Tongue (tissue), 2 donors: ENCODE data around the gene RHEBL1. TPM values are rescaled to one million over a fixed set of nuclear protein-coding genes. Genes with fewer than 3 reads are reported as not detected.

Experiments used
- DNase-seq: peaks from one replicate; pipeline ENCODE4 v3.0.0-alpha.2; 2015
- total RNA-seq: library from RNA; depleted of rRNA; stranded (reverse); fragments of >200 nt; gene quantifications from one replicate; pipeline ENCODE4 v1.2.3, GENCODE V29; 2014

RHEBL1 gene
- total RNA-seq, 1 donor from 2014 or later: 0.31 TPM

DNA sequence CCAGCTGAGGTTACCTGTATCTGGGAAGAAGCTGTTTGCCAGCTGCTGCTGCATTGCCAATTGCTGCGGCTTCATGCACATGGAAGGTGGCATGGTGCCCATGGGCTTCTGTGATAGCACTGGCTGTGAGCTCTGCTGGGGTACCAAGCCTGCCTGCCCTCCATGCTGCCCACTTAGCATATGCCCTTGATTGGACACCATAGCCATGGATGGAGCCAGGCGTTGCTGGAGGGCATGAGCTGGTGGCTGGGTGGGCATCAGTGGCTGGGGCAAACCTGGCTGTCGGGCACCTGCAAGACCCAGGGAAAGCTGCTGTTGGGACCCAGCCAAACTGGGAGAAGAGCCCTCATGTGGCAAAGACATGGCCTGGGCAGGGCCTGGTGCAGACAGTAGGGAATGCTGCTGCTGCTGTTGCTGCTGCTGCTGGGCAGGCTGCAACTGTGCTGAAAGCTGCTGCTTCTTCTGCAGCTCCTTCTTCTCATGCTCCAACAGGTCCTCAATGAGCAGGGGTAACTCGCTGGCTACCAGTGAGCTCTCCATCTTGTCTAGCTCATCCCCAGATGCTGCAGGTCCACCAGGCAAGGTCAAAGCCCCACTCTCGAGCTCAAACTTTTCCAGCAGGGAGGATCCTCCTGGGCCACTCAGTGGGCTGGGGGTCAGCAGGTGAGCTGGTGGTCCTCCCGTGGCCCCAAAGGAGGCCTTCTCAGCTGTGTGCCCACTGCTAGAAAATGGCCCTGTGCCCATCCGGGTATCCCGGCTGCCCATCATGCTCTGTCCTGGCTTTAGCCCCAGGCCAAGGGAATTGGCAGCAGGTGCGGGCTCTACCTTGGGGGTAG lies 32.5 kb downstream of the RHEBL1 start:
- no peak for DNase-seq

DNA sequence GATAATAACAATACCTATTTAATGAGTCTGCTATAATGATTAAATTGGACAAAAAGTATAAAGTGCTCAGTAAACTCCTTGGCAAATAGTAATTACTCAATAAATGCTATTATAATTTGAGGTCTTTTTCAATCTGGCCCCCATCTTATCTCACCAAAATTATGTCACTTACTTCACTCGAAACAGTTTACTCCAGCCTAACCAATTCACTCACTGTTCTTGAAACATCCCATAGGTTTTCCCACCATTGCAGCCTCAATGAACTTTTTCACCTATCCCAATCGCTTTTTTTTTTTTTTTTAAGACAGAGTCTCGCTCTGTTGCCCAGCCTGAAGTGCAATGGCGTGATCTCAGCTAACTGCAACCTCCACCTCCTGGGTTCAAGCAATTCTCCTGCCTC lies 33.8 kb downstream of the RHEBL1 start:
- DNase-seq: no peak

DNA sequence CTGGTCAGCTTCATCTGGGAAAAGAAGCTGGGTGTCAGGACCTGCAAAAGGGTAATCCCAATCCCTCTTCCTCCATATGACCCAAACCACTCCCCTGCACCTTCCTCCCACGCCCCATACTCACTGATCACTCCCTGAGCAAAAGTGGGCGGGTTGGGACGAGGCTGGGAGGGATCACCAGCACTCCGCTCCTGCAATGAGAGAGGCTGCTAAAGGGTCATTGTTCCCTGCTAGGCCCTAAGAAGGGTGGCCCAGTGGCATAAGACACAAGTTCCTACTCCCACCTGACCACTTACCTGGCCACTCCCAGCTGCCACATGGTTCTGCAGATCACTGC lies 35.5 kb downstream of the RHEBL1 start:
- no peak for DNase-seq

DNA sequence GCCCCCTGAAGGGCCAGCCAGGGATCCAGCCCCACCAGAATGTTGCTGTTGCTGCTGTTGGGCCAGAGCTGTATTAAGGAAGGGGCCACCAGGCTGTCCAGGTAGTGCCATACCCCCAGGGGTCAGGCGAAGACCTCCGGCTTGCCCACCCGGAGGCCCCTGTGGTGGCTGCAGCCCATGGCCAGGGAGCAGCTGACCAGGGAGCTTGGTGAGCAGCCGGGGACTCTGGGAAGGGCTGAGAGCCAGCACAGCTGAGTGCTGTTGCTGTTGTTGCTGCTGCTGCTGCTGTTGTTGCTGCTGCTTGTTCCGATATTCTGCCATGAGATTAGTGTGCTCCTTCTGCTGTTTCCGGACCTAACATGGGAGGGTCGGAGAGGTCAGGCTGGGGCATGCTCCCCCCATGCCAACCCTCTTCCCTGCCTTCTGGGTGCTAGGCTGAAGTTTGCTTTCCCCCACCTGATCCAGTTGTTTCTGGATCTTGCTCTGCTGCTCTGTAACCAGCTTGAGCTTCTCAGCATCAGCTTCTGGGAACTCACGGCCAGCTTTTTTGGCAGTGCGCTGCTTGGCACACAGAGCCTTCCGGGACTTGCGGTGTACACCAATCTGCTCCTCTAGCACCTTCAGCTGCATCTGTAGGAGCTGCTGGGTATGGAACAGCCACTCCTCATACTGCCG lies 36.0 kb downstream of the RHEBL1 start:
- DNase-seq: no peak

DNA sequence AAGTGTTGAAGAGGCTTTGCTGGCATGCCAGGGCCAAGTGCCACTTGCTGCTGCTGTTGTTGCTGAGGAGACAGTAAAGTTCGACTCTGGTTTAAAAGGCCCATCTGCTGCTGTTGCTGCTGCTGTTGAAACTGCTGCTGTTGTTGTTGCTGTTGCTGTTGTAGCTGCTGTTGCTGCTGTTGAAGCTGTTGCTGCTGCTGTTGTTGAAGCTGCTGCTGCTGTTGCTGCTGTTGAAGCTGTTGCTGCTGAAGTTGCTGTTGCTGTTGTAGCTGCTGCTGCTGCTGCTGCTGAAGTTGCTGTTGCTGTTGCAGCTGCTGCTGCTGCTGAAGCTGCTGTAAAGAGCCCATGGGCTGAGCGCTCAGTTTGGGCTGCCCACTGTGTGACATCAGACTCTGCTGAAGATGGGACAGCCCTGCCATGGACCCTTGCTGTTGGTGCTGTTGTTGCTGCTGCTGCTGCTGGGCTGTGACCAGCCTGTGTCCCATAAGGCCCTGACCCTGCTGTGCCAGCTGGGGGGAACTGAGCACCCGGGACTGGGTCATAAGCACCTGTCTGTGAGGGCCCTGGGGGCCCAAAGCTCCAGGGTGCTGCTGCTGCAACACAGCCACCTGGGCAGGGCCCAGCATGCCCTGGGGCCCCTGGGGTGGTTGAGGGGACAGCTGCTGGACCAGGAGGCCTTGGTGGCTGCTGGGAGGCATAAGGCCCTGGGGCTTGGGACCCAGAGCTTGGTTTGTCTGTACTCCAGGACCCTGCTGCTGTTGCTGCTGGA lies 36.9 kb downstream of the RHEBL1 start:
- peak; percentile 36 for DNase-seq

DNA sequence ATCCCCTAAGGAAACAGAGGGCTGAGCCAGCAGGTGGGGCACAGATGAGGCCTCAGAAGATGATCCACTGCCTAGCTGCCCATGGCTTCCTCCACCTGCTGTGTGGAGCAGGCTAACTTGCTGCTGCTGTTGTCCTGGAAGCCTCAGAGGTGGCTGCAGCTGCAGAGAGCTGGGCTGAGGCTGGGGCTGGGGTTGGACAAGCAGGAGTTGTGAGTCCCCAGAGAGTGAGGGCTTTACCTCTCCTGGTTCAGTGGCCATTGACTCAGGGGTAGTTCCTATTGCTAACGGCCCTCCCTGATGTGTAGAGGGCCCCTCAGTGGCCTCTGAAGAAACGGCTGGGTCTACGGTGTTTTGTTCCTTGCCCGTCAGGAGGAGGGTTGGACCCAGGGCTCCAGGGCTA lies 37.5 kb downstream of the RHEBL1 start:
- DNase-seq: no peak

DNA sequence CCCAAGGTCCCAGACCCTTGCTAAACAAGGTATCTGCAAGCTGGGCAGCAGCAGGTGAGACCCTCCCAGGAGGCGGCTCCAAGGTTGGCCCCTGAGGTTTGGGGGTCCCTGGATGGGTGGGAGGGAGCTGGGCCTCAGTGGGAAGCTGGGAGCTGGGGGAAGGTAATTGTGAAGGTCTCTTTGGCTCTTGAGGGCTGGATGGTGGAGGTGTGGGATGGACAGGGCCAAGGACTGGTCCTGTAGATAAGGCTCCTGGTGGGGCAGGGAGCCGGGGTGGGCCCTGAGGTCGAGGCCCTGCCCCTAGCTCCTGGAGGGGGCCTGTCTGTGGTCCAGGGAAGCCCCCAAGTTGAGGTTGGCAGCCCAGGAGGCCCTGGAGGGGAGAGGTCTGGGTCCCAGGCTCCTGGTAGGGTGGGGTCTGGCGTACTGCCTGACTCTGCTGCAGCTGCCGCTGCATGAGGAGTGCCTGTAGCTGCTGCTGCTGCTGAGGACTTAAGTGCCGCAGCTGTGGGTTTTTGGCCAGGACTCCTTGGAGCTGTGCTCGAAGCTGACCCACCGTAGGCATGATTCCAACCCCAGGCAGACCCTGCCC lies 38.1 kb downstream of the RHEBL1 start:
- peak; percentile 93 for DNase-seq

DNA sequence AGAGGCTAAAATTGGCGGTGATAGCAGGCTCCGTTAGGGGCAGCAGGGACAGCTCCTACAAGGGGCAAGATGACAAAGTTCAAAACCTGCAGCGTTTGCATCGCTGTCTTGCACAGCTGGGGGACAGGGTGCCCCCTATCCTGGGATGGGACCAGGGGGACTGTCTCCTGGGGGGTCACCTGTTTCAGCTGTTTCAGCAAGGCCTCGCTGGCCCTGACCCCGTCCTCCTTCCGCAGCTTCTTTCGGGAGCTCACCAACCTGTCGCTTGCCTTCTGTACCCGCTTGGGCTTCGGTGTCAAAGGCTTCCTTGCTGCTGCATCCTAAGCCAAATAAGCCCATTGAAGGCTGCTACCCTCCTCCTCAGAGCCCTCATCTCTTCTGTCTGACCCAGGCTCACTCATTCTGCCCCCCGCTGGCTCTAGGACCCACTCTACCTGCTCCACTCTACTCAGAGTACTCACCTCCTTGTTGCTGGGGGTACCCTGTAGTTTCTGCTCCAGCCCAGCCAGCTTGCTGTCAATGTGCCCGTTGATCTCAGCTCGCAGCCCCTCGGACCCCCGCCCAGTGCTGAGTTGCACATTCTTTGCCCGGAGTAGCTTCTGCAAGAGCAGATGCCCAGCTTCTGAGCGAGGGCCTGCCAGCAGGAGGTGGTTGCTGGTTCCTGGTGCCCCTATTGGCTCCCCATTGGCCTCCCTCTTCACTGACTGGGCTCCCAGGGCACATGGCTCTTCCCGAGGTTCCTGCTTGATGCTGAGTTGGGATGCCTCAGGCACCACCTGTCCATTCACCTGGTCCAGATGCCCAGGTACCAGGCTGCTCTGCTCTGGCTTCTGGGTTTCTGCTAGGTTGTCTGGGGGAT lies 38.8 kb downstream of the RHEBL1 start:
- DNase-seq: no peak

DNA sequence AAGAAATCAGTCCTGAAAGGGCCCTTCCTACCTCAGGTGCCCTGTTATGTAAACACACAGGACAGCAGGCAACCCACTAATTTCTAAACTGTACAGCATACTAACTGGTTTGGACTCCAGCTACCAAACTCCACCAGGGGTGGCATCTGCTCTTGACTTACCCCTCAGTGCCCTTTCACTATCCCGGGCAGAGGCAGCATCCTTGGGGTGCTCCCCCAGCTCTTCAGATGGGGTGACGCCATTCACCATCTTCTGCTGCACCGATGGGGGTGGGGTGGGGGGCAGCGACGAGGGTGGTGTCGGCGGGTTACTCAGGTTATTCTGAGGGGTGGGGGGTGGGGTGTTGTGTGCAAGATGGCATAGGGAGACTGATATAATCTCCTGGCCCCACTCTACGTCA lies 39.7 kb downstream of the RHEBL1 start:
- DNase-seq: no peak

DNA sequence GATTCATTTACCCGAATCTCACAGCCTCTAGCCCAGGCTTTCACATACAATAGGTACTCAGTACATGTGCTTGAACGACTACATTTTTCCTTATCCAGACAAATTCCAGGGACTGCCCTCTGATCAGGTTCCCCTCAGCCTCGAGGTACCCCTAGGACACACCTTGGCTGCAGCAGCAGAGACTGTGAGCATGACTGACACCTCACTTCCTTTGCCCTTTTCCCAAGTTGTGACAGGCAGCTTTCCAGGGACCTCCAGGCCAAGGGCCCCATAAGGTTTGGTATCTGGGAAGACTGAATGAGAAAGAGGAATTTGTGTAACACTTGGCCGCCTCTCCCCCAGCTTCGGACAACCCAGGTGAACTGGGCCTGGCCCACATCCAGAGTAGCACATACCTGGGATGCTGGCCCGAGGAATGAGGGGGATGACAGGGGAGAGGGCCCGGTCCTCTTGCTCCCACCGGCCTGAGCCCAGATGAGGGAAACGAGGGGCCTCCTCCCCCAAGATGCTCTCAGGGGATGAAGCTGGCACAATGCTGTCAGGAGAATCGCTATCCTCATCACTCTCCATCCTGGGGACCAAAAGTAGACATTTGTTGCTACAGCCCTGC lies 41.0 kb downstream of the RHEBL1 start:
- DNase-seq: no peak

DNA sequence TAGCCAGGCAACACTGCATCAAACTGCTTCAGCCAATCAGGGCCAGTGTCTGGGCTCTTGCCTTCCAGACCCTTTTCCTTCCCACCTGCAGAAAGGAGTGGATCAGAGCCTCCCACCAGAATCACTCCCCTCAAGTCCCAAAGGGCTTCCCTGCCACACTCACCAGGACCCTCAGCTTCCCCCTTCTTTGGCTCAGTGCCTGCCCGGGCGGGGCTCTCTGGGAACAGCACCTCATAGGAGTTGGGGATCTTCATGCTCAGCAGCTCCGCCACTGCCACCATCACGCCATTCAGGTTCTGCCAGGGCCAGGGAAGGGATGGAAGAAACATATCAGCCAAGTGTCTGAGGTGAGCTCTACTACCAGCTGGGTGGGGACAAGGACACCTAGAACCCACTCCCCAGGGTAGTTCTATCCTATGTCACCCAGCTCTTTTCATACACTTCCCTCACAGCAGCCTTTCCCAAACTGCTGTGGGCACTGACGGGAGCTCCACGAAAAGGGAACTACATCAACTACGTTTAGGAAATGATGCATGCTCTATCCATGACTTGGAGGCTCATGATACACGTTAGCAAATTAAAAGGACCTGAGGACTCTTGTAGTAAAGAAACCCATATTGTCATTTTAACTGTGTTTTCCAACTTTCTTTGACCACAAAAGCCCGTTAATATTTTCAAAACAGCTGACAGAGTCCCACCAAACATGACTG lies 41.8 kb downstream of the RHEBL1 start:
- DNase-seq: no peak

DNA sequence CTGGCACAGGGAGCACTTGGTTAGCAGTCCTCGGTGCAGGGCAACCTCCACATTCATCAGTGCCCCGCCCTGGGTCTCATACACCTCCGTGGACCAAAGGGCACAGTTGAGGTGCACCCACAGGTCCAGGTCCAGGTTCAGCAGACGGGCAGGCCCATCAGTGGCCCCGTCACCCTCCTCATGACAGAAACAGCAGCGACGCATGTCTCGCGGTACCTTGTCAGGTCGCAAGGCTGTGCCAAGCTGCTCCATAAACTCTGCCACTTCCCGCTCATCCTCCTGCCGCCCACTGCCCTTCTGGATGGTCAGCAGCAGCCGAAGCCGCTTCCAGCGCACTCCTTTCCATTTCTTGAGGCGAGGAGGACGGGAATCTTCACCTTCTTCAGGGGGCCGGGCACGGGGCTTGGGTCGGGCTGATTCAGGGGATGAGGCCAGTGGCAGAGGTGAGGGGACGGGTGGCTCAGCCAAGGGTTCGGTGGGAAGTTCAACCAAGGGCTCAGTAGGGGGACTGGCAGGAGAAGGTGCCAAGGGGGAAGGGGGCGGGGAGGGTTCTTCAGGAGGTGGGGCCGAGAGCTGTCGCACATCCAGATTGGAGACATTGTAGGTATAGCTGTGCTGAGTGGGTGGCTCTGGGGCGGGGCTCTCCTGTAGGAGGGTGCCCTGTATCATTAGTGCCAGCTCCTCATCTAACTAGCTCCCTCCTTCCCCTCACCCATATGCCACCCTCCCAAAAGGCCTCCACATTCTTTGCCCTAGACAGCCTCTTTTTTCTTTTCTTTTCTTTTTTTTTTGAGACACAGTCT lies 42.9 kb downstream of the RHEBL1 start:
- DNase-seq: no peak

DNA sequence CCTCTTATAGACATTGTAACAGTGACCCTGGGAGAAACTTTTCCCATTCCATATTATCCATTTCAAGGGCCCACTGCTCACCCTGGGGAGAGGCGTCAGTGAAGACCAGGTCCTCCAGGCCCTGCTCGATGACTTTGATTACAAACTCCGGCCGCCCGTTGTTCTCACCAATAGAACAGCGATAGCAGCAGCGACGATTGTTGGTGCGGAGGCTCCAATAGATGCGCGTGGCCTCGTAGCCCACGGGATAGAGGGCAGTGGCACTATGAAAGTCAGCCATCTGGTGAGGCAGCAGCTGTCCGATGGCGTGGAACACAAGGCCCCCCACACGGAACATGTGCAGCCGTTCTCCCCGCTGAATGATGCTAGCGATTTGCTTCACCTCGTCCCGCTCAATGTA lies 43.7 kb downstream of the RHEBL1 start:
- no peak for DNase-seq

DNA sequence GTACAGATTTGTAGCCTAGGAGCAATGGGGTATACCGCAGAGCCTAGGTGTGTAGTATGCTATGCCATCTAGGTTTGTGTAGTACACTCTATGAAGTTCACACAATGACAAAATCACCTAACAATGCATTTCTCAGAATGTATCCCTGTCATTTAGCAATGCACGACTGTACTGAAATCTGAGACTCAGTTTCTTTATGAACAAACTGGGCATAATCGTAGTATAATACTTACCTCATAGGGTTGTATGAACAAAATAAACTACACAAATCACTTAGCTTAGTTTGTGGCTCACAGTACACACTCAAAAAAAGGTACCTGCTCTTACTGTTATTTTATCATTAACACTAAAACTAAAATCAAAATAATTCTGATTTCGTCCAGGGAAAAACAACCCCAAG lies 44.3 kb downstream of the RHEBL1 start:
- no peak for DNase-seq

DNA sequence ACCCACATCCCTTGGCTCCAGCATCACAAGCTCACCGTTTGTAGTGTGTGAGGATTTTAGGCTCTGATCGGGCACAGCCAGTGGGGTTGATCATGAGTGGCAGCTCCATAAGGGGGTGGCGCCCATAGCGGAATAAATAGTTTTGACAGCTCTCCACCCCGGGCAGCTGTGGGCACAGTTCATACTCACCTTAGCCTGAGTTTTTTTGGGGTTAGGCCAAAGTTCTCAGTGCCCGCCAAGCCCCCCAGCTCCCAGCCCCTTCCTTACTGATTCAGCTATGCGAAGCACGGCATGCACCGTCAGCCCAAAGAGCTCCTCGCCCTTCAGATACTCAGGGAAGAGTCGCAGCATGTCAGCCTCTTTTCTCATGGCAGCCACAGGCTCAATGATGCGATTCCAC lies 45.2 kb downstream of the RHEBL1 start:
- no peak for DNase-seq

DNA sequence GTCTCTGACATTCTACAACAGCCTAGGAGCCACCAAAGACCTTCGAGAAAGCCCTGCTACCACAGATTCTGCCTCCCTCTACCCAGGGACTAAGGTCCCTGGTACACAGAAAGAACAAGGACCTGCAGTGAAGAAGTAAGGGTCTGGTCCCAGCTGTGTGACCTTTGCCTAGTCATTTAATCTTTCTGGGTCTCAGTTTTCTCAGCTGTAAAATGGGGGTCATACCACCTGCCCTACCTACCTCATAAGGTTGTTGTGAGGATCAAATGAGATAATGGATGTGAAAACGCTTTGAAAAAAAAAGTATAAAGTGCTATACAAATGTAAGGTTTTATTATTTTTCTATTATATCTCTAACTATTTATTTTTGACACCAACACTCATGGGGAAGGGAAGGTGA lies 46.0 kb downstream of the RHEBL1 start:
- no peak for DNase-seq

DNA sequence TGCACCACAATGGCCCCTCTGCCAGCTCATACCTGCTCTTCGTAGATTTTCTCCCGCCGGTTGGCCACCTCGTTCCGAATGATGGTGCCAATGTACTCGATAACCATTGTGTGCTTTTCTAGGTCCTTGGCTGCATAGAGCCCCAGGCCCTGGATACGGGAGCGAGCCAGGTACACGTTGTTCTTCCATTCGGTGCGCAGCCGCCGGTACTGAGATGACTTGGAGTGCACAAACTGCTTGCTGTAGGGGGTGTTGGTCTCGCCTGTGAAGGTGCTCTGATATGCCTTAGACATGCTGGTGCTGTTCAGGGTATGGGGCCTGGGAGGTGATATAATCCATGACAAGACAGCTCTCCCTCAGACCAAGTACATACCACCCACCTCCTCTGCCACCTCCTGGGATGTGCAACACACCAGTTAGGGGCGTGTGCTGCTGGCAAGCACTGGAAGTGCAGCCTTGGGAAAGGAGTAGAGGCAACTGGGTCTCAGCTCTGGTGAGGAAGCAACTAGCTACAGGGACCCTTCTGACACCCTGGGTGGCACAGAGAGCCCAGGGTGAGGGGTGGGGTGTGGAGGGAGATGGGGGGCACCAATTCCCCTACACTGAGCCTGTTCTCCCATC lies 47.1 kb downstream of the RHEBL1 start:
- DNase-seq: no peak

DNA sequence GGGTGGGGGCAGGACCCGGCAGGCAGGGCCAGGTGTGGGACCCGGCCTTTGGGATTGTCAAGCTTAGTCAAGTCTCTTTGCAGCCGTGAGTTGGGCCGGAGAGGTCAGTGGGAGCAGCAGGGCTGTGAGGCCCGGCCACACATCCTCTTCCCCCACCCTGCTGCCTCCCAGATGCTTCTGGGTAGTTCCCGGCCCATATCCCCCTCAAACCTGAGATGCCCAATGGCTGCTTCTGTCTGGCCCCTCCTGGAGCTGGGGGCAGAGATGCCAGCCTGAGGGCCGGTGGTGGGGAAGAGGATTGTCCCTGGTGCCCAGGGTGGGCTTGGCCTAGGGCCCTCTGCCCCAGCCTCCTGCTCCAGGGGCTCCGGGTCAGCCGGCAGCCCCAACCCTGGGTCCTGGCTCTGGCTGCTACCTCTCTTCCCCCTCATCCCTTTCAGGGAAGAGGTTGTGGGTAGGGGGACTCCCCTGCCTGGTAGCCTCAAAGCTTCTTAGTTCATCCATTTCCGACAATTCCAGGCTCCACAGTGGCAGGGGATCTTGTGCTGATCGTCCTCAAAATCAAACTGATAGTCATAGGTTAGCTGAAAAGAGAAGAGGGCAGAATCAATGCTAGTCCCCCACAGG lies 48.4 kb downstream of the RHEBL1 start:
- DNase-seq: no peak

DNA sequence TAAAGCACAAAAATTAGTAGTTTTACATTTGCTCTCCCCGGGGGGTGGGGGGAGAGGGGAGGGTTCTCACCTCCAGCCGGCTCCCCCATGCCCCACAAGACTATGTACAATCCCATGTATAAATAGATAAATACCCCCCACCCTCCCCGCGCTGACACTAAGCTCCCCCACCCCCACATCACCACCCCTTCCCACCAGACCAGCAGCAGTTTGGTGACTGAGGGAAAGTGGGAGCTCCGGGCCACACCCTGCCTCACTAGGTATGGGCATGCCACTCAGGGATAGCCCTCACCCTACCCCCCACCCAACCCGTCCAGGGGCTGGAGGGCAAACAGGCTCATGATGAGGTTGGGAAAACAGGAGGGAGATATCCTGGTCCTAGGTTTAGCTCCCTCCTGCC lies 49.3 kb downstream of the RHEBL1 start:
- DNase-seq: no peak
